Measurements from ENCODE around the gene TRIM29. TPM values are rescaled to one million over a fixed set of nuclear protein-coding genes. Genes with fewer than 3 reads are reported as not detected.

Gene TRIM29
- total and polyA plus RNA-seq, 2 of the 13 experiments (the other 11 are each of a cell fraction or from before 2014, with no cell fraction given) = 0.86 TPM

DNA sequence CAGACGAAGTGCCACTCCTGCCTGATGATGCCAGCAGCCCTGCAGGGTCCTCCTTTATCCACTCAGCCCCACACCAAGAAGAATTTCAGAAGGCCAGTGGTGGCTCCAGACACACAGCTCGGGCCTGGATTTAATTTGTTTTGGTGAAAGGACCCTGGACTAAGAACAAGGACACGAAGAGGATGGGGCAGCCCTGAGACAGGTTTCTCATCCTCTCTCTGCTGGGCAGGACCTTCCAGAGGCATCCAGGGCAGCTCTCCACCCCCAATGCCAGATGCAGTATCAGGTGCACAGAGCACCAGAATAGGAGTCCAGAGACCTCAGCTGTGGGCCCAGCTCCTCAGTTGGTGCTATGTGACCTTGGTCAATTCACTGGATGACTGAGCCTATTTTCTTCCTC, 72.0 kb downstream of the TRIM29 start:
- Histone ChIP-seq H2AFZ (ENCODE audit: low read length) (no peak overlapping the region), H3K4me3 (replicated peaks in 1 of 3; ENCODE audit: insufficient read depth in 1 of 3, low read depth in 2 of 3, low read length in 3 of 3) (no peak overlapping the region), H3K9ac (ENCODE audit: insufficient read depth, low read depth, low read length) (no peak overlapping the region), H3K4me1 (ENCODE audit: insufficient read depth, low read length) (no peaks in the 10 kb centered on the region), H3K27me3 (ENCODE audit: control insufficient read depth in 1 of 2, insufficient read depth in 2 of 2, low read length in 2 of 2) (peaks cover 7 to 64% of the 10 kb centered on the region in 2 experiments; a peak in 4 of 5 replicates), H3K27ac (ENCODE audit: extremely low read length, insufficient read depth, low read length) (no peak overlapping the region), H3K36me3 (replicated peaks in 1 of 2; ENCODE audit: control insufficient read depth in 1 of 2, insufficient read depth in 2 of 2, low read length in 2 of 2) (no peaks in the 10 kb centered on the region), H3K4me2 (ENCODE audit: low read depth, low read length) (no peak overlapping the region), H3K79me2 (ENCODE audit: insufficient read depth, low read length) (no peaks in the 10 kb centered on the region), H4K20me1 (ENCODE audit: insufficient read depth, low read length) (no peaks in the 10 kb centered on the region), H3K9me3 (ENCODE audit: low read length) (no peaks in the 10 kb centered on the region)
- ATAC-seq = no peak
- DNase-seq (ENCODE audit: low spot score) = no peak
- CTCF ChIA-PET (ENCODE audit: low intra/inter-chr PET ratio, low total read pairs) = no interaction called here
- FAIRE-seq = no peak
- no peak for TF ChIP-seq ZNF501 (CRISPR knock-in tag; IDR thresholded peaks at IDR 0.05)
- TF ChIP-seq, protein P1, sequence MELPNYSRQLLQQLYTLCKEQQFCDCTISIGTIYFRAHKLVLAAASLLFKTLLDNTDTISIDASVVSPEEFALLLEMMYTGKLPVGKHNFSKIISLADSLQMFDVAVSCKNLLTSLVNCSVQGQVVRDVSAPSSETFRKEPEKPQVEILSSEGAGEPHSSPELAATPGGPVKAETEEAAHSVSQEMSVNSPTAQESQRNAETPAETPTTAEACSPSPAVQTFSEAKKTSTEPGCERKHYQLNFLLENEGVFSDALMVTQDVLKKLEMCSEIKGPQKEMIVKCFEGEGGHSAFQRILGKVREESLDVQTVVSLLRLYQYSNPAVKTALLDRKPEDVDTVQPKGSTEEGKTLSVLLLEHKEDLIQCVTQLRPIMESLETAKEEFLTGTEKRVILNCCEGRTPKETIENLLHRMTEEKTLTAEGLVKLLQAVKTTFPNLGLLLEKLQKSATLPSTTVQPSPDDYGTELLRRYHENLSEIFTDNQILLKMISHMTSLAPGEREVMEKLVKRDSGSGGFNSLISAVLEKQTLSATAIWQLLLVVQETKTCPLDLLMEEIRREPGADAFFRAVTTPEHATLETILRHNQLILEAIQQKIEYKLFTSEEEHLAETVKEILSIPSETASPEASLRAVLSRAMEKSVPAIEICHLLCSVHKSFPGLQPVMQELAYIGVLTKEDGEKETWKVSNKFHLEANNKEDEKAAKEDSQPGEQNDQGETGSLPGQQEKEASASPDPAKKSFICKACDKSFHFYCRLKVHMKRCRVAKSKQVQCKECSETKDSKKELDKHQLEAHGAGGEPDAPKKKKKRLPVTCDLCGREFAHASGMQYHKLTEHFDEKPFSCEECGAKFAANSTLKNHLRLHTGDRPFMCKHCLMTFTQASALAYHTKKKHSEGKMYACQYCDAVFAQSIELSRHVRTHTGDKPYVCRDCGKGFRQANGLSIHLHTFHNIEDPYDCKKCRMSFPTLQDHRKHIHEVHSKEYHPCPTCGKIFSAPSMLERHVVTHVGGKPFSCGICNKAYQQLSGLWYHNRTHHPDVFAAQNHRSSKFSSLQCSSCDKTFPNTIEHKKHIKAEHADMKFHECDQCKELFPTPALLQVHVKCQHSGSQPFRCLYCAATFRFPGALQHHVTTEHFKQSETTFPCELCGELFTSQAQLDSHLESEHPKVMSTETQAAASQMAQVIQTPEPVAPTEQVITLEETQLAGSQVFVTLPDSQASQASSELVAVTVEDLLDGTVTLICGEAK (IDR thresholded peaks at IDR 0.05) = no peak
- TF ChIP-seq, protein P1 (CRISPR knock-in tag; IDR thresholded peaks at IDR 0.05) = no peak
- TF ChIP-seq ZSCAN30 (CRISPR knock-in tag; IDR thresholded peaks at IDR 0.05) = no peak
- no peak for TF ChIP-seq ZFP91 (CRISPR knock-in tag; IDR thresholded peaks at IDR 0.05; ENCODE audit: borderline replicate concordance)
- POLR2A ChIA-PET = no interaction called here
- intact Hi-C loops (cut with micrococcal nuclease; ENCODE audit: unreplicated experiment) = no loop called here
- no TSS peak for BruUV-seq (replicated peaks)
- in situ Hi-C loops (cut with HindIII; ENCODE audit: extremely low pct_ligation_motif_present, low pct_unique_long_range_greater_than_20kb) = no loop called here
- WGBS (ENCODE audit: low lambda C conversion rate) = 0% methylated on average over 2 of the region's 3 CpGs

Measured in HepG2 (cell line).